GM12873 (cell line): ENCODE measurements around the gene ZNF502.

ENCODE experiments used
- TF ChIP-seq, protein P1 (sequence below): IDR thresholded peaks from 2 replicates; pipeline ENCODE4 v1.5.1; 2012; ENCODE audit warnings: low read depth, mild to moderate bottlenecking, moderate library complexity, low read length, control low read depth; ENCODE audit not compliant: insufficient read depth; ENCODE audit errors: missing control alignments

Gene ZNF502

DNA sequence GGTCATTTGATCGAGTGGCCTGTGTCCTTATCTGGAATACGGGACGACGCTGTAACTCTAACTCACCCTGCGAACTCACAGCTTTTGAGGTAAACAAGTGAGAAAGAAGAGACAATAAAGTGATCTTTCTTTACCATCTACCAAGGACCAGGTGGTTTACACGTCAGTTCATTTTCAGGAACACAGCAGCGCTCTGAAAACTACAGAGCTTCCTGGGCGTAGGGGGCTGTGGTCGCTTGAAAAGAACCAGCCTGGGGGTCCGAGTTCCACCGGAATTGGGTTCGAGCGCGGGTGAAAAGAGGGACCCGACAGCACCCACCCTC, 48.6 kb downstream of the ZNF502 start:
- TF ChIP-seq, protein P1, sequence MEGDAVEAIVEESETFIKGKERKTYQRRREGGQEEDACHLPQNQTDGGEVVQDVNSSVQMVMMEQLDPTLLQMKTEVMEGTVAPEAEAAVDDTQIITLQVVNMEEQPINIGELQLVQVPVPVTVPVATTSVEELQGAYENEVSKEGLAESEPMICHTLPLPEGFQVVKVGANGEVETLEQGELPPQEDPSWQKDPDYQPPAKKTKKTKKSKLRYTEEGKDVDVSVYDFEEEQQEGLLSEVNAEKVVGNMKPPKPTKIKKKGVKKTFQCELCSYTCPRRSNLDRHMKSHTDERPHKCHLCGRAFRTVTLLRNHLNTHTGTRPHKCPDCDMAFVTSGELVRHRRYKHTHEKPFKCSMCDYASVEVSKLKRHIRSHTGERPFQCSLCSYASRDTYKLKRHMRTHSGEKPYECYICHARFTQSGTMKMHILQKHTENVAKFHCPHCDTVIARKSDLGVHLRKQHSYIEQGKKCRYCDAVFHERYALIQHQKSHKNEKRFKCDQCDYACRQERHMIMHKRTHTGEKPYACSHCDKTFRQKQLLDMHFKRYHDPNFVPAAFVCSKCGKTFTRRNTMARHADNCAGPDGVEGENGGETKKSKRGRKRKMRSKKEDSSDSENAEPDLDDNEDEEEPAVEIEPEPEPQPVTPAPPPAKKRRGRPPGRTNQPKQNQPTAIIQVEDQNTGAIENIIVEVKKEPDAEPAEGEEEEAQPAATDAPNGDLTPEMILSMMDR, result no peak

- TF ChIP-seq, protein P1, result no peak
Observed at GRCh38 chr3:44761424-44762169, 49.1 kb downstream of the ZNF502 start, which contains the start of the genes KIAA1143 and KIF15. KIAA1143 (minus strand) TSS chr3:44761619; CDS start chr3:44761602, 17 bp downstream. KIF15 (plus strand) TSS chr3:44761794; CDS start chr3:44761866, 72 bp downstream.

DNA sequence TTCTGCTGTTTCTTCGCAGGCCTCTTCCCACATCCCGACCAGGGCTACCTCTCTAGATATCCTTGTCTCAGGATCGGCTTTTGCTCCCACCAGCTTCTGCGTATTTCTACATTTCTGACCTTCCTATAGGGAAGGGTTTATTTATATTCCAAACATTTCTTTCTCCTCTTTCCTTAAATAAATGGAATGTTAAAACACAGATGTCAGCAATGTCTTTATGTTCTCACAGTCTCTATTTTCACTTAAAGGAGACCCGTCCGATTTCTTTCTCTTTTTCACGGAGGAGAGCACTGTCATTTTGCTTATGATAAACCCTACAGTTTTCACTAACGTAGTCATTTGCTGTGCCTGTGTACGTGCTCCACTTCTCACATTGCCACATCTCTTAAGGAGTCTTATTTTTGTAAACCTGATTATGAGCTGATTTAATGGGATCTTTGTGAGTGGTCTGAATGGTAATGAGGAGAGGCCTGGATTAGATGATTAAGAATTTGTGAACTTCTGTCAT, 49.8 kb downstream of the ZNF502 start:
- TF ChIP-seq, protein P1, result no peak

DNA sequence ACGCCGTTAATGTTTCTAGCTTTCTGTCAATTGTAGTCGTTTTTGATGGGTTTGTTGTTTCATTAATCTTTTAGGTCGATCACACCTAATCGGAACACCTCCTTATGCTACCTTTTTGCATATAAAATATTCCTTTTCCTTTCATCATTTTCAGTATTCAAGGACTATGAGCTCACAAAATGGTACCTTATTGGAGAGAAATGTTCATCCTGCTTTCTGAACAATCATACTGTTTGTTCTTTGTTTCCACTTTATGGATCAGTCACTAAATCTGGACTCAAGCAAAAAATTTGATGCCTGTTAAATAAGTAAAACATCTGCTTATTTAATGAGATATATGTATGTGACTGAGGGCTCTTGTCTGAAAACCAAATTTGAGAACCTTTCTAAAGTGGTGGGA, 50.2 kb downstream of the ZNF502 start:
- TF ChIP-seq, protein P1, result no peak

DNA sequence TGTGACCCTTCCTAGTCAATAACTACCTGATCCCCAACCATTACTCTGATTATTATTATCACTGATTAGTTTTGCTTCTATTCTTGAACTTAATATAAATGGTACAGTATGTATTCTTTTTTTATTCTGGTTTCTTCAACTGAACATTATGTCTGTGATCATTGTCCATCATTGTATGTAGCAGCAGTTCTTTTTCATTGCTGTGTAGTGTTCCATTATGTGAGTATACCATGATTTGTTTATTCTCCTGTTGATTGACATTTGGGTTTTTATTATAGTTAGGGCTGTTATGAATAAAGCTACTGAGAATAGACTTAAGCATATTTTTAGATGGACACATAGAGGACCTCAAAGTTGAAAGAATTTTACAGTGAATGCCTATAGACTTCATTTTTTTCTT, 51.8 kb downstream of the ZNF502 start:
- TF ChIP-seq, protein P1, result no peak

GRCh38 chr3:44771424-44772098, 59.1 kb downstream of the ZNF502 start:
- TF ChIP-seq, protein P1, result no peak

DNA sequence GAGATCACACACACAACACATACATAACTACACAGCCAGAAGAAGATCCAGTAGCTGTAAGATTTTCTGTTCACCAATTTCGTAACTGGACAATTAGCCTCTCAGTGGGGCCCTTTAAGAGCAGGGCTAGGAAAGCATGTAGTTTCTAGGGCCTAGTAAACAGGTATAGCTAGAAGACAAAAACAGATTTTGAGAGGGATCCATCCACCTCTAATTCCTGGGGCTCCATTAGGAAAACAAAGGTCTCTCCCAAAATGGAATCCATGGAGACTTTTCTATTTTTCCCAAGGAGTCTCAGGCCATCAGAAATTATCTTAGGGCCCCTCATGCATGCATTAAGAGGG, 59.6 kb downstream of the ZNF502 start:
- TF ChIP-seq, protein P1, result no peak
